ENCODE measurements around the gene CST9. TPM values are rescaled to one million over a fixed set of nuclear protein-coding genes. Genes with fewer than 3 reads are reported as not detected.

CST9 gene
- total and polyA plus RNA-seq, 2 donors (not counting 3 experiments of a cell fraction or from before 2014, with no cell fraction given) = not detected

- no peak overlapping the region for H2AFZ ChIP-seq (ENCODE audit: low read depth, low read length)
- peak; percentile 7 for TF ChIP-seq MAX (IDR thresholded peaks at IDR 0.05; ENCODE audit: insufficient read depth, insufficient read length)
- no peak for TF ChIP-seq POLR2A (IDR thresholded peaks at IDR 0.05; ENCODE audit: low read depth, low read length)
- H3K36me3 ChIP-seq (ENCODE audit: control insufficient read depth in 2 of 2, extremely low read depth in 1 of 2, insufficient read depth in 2 of 2, low read length in 2 of 2) = no peaks in the 10 kb centered on the region
- intact Hi-C loops (cut with micrococcal nuclease) = no loop called here
- H3K4me3 ChIP-seq (replicated peaks in 1 of 3; ENCODE audit: insufficient read depth in 1 of 3, low read depth in 1 of 3, low read length in 3 of 3) = no peak overlapping the region
- H3K4me1 ChIP-seq (ENCODE audit: control insufficient read depth, extremely low read depth, insufficient read depth, low read length) = peaks cover 16% of the 10 kb centered on the region
- H3K9me3 ChIP-seq (replicated peaks; ENCODE audit: control insufficient read depth, insufficient read depth, low read length) = no peaks in the 10 kb centered on the region
- DNase-seq (ENCODE audit: low read depth, low spot score) (no peak), FAIRE-seq (peak; percentile 15)
- CTCF ChIA-PET = no interaction called here
- no peaks in the 10 kb centered on the region for H4K20me1 ChIP-seq (replicated peaks; ENCODE audit: control insufficient read depth, extremely low read depth, insufficient read depth, low read length)
- no peak overlapping the region for H3K27ac ChIP-seq (ENCODE audit: insufficient read depth, low read depth, low read length)
- no peak overlapping the region for H3K9ac ChIP-seq (replicated peaks; ENCODE audit: extremely low read depth, insufficient read depth, low read length)
- POLR2A ChIA-PET = no interaction called here
- H3K79me2 ChIP-seq (ENCODE audit: control insufficient read depth, insufficient read depth, low read length) = no peaks in the 10 kb centered on the region
- no peaks in the 10 kb centered on the region for H3K9me1 ChIP-seq (replicated peaks; ENCODE audit: control insufficient read depth, extremely low read depth, insufficient read depth, low read length)
- no peak overlapping the region for H3K4me2 ChIP-seq (ENCODE audit: insufficient read depth, low read length)
- dilution Hi-C loops (cut with MboI; ENCODE audit: extremely low pct_ligation_motif_present, low sequenced_read_pairs) = no loop called here
- no TSS peak for BruUV-seq (replicated peaks)
- no peaks in the 10 kb centered on the region for H3K27me3 ChIP-seq (ENCODE audit: control insufficient read depth in 2 of 2, insufficient read depth in 2 of 2, low read length in 2 of 2)
These were observed 38.4 kb upstream of the CST9 start for GRCh38 chr20:23644164-23644563.

GRCh38 chr20:23643659-23644058 lies 37.9 kb upstream of the CST9 start:
- intact Hi-C loops (cut with micrococcal nuclease) (no loop called here), dilution Hi-C loops (cut with MboI; ENCODE audit: extremely low pct_ligation_motif_present, low sequenced_read_pairs) (no loop called here)
- peaks cover 16% of the 10 kb centered on the region for H3K4me1 ChIP-seq (ENCODE audit: control insufficient read depth, extremely low read depth, insufficient read depth, low read length)
- FAIRE-seq (no peak), DNase-seq (ENCODE audit: low read depth, low spot score) (no peak)
- no peak overlapping the region for H2AFZ ChIP-seq (ENCODE audit: low read depth, low read length)
- H3K4me3 ChIP-seq (replicated peaks in 1 of 3; ENCODE audit: insufficient read depth in 1 of 3, low read depth in 1 of 3, low read length in 3 of 3) = no peak overlapping the region
- TF ChIP-seq FOS (IDR thresholded peaks at IDR 0.05; ENCODE audit: borderline replicate concordance, insufficient read depth, low read length) (no peak), EZH2 (IDR thresholded peaks at IDR 0.05; ENCODE audit: borderline replicate concordance, low read depth, low read length, severe bottlenecking) (no peak), POLR2A (IDR thresholded peaks at IDR 0.05; ENCODE audit: low read depth, low read length) (no peak), MYC (IDR thresholded peaks at IDR 0.05; ENCODE audit: low read depth, low read length) (no peak), JUN (IDR thresholded peaks at IDR 0.05; ENCODE audit: borderline replicate concordance, insufficient read depth, insufficient read length, low read depth) (no peak), GATA2 (IDR thresholded peaks at IDR 0.05; ENCODE audit: insufficient read depth, insufficient read length, low read depth, low read length) (no peak), POLR2AphosphoS5 (IDR thresholded peaks at IDR 0.05; ENCODE audit: insufficient read depth, low read depth, low read length) (no peak), MAX (IDR thresholded peaks at IDR 0.05; ENCODE audit: insufficient read depth, insufficient read length) (no peak), CTCF (IDR thresholded peaks at IDR 0.05; ENCODE audit: extremely low read depth in 1 of 2, insufficient read depth in 1 of 2, low read depth in 1 of 2, low read length in 2 of 2) (no peak)
- no peaks in the 10 kb centered on the region for H4K20me1 ChIP-seq (replicated peaks; ENCODE audit: control insufficient read depth, extremely low read depth, insufficient read depth, low read length)
- H3K36me3 ChIP-seq (ENCODE audit: control insufficient read depth in 2 of 2, extremely low read depth in 1 of 2, insufficient read depth in 2 of 2, low read length in 2 of 2) = no peaks in the 10 kb centered on the region
- BruUV-seq (replicated peaks) = no TSS peak
- H3K27me3 ChIP-seq (ENCODE audit: control insufficient read depth in 2 of 2, insufficient read depth in 2 of 2, low read length in 2 of 2) = no peaks in the 10 kb centered on the region
- H3K79me2 ChIP-seq (ENCODE audit: control insufficient read depth, insufficient read depth, low read length) = no peaks in the 10 kb centered on the region
- H3K9me3 ChIP-seq (replicated peaks; ENCODE audit: control insufficient read depth, insufficient read depth, low read length) = no peaks in the 10 kb centered on the region
- H3K9me1 ChIP-seq (replicated peaks; ENCODE audit: control insufficient read depth, extremely low read depth, insufficient read depth, low read length) = no peaks in the 10 kb centered on the region
- no peak overlapping the region for H3K4me2 ChIP-seq (ENCODE audit: insufficient read depth, low read length)
- no peak overlapping the region for H3K9ac ChIP-seq (replicated peaks; ENCODE audit: extremely low read depth, insufficient read depth, low read length)
- POLR2A ChIA-PET = no interaction called here
- no peak overlapping the region for H3K27ac ChIP-seq (ENCODE audit: insufficient read depth, low read depth, low read length)
- CTCF ChIA-PET = no interaction called here

Measured in endothelial cell of umbilical vein (primary cell).